OCI-LY7 (cell line): ENCODE data around the gene MAGEE1. TPM values are rescaled to one million over a fixed set of nuclear protein-coding genes. Genes with fewer than 3 reads are reported as not detected.

Source experiments
- BruUV-seq: library from RNA; stranded (reverse); fragments of 400-500 nt; replicated peaks from 2 replicates; lab custom pipeline; 2021; lab: Mats Ljungman, UMichigan
- CTCF ChIA-PET: fragments of 300-600 bp; sonication (Branson Sonifier 250); formaldehyde crosslinking; loops from one replicate; lab custom pipeline; 2022; ENCODE audit warnings: antibody characterized with exemption; ENCODE audit not compliant: unreplicated experiment; lab: Charles Lee
- POLR2A ChIA-PET: fragments of 300-600 bp; sonication (Branson Sonifier 250); formaldehyde crosslinking; loops from one replicate; lab custom pipeline; 2022; ENCODE audit warnings: antibody characterized with exemption; lab: Charles Lee
- DNase-seq: peaks from one replicate; pipeline ENCODE4 v3.0.0-alpha.2; 2015; ENCODE audit warnings: low spot score
- H2AFZ ChIP-seq: fragments of 200-600 bp; sonication (generic), shearing (Covaris generic); 2 replicates; pipeline ENCODE4 v1.6.1; 2014; ENCODE audit warnings: mild to moderate bottlenecking, antibody characterized with exemption, low read length, moderate library complexity
- H3K27ac ChIP-seq: fragments of 200-600 bp; sonication (generic); 2 replicates; pipeline ENCODE4 v1.5.1; 2014; ENCODE audit warnings: mixed run types, low read depth, mild to moderate bottlenecking, moderate library complexity, low read length, inconsistent platforms; ENCODE audit not compliant: poor library complexity, severe bottlenecking
- H3K36me3 ChIP-seq: fragments of 200-600 bp; sonication (generic); 2 replicates; pipeline ENCODE4 v1.6.1; 2014; ENCODE audit warnings: mild to moderate bottlenecking, antibody characterized with exemption, low read length, moderate library complexity, mixed read lengths; ENCODE audit not compliant: insufficient read depth
- H3K4me1 ChIP-seq: fragments of 200-600 bp; sonication (generic); 2 replicates; pipeline ENCODE4 v1.5.1; 2014; ENCODE audit warnings: mild to moderate bottlenecking, low read length; ENCODE audit not compliant: insufficient read depth, poor library complexity, severe bottlenecking
- H3K4me2 ChIP-seq: fragments of 200-600 bp; sonication (generic); 2 replicates; pipeline ENCODE4 v1.6.1; 2014; ENCODE audit warnings: mild to moderate bottlenecking, low read length
- H3K4me3 ChIP-seq: fragments of 200-600 bp; sonication (generic); 2 replicates; pipeline ENCODE4 v1.5.1; 2014; ENCODE audit warnings: mild to moderate bottlenecking, low read depth, low read length; ENCODE audit not compliant: poor library complexity, severe bottlenecking
- H3K79me2 ChIP-seq: fragments of 200-600 bp; sonication (generic); 2 replicates; pipeline ENCODE4 v1.6.1; 2016; ENCODE audit warnings: low read depth, mild to moderate bottlenecking, low read length, moderate library complexity, mixed read lengths; ENCODE audit not compliant: insufficient read depth
- H3K9me2 ChIP-seq: fragments of 200-600 bp; sonication (generic); 2 replicates; pipeline ENCODE4 v1.6.1; 2016; ENCODE audit warnings: mild to moderate bottlenecking, low read length, mixed read lengths; ENCODE audit not compliant: insufficient read depth
- H3K9me3 ChIP-seq: fragments of 200-600 bp; sonication (generic); 2 replicates; pipeline ENCODE4 v1.6.1; 2014; ENCODE audit warnings: mild to moderate bottlenecking, mixed run types, low read length, mixed read lengths
- H4K20me1 ChIP-seq: fragments of 200-600 bp; sonication (generic); 2 replicates; pipeline ENCODE4 v1.6.1; 2014; ENCODE audit warnings: mild to moderate bottlenecking, antibody characterized with exemption, low read length, moderate library complexity, mixed read lengths; ENCODE audit not compliant: insufficient read depth
- CTCF ChIP-seq: fragments of 200-600 bp; sonication (generic); conservative IDR thresholded peaks from 2 replicates; pipeline ENCODE4 v1.5.1; 2014; ENCODE audit warnings: mild to moderate bottlenecking, antibody characterized with exemption, low read length, moderate library complexity, mixed read lengths
- EZH2phosphoT487 ChIP-seq: fragments of 200-600 bp; sonication (generic); IDR thresholded peaks from 2 replicates; pipeline ENCODE4 v1.6.1; 2018; ENCODE audit warnings: low read depth, borderline replicate concordance, mild to moderate bottlenecking, mixed run types, antibody characterized with exemption, low read length, moderate library complexity, mixed read lengths
- intact Hi-C: fragments of 100-400 bp; cut with micrococcal nuclease; formaldehyde crosslinking; loops from one replicate; pipeline ENCODE4 v1.10.0; 2022; ENCODE audit not compliant: unreplicated experiment
- total RNA-seq, 2 experiments: library from RNA; depleted of rRNA in 1 of 2; stranded (reverse); fragments of >200 nt in 1 of 2; shearing (Covaris generic) in 1 of 2; gene quantifications; 2 replicates each; pipeline ENCODE4 v1.2.3, GENCODE V29; 2014 to 2022

Gene MAGEE1
- total RNA-seq, 2 experiments from 2014 or later, result 0.17 to 0.35 TPM

DNA sequence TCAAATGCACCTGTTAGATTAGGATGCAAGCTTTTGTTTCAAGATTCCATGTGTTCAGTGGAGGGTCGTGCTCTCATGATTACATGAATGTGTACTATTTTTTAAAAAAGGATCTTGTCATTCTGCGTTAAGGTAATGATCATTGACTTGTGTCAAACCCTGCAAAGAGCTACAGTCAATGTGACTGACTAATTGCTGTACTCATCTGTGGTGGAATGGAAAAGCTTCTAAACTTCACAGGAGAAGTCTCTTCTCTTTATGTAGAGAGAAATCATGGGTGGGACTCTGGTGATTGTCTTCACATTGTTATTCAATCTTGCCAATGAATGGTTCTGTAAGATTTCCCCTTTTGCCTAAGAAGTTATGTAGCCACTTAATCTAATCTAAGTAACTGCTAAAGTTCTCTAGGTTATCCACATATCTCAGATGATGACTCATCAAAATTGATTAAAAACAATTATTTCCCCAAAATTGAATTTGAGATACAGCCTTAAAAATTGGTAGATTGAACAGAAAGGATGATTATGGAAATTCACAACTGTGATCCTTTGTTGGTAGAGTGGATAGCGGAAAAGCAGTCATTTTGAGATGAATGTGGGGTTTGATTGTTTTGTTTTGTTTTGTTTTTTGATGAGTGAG is 6.7 kb downstream of the MAGEE1 start:
- intact Hi-C loops, result no loop called here
- BruUV-seq, result no TSS peak
- Histone ChIP-seq H2AFZ (no peak overlapping the region), H3K4me2 (no peak overlapping the region), H3K4me3 (no peak overlapping the region), H3K36me3 (no peaks in the 10 kb centered on the region), H3K4me1 (no peaks in the 10 kb centered on the region), H3K9me2 (no peaks in the 10 kb centered on the region), H3K27ac (no peak overlapping the region), H4K20me1 (no peaks in the 10 kb centered on the region), H3K79me2 (no peaks in the 10 kb centered on the region), H3K9me3 (no peaks in the 10 kb centered on the region)
- CTCF ChIA-PET, result no interaction called here
- TF ChIP-seq EZH2phosphoT487, result no peak
- no peak for TF ChIP-seq CTCF
- POLR2A ChIA-PET, result interaction anchor here (0.6 kb wide), 1 partner anchor 685 kb away, joined by 3 read pairs; no protein-coding TSS in a partner anchor
- no peak for DNase-seq

GRCh38 chrX:76439188-76439587 is 11.7 kb downstream of the MAGEE1 start:
- ChIA-PET CTCF (no interaction called here), POLR2A (no interaction called here)
- intact Hi-C loops, result no loop called here
- no peak overlapping the region for H3K4me3 ChIP-seq
- H3K4me1 ChIP-seq, result no peaks in the 10 kb centered on the region
- H3K79me2 ChIP-seq, result no peaks in the 10 kb centered on the region
- no TSS peak for BruUV-seq
- TF ChIP-seq EZH2phosphoT487, result no peak
- TF ChIP-seq CTCF, result no peak
- H2AFZ ChIP-seq, result no peak overlapping the region
- no peaks in the 10 kb centered on the region for H3K36me3 ChIP-seq
- H4K20me1 ChIP-seq, result no peaks in the 10 kb centered on the region
- no peak overlapping the region for H3K27ac ChIP-seq
- no peak for DNase-seq
- H3K9me2 ChIP-seq, result no peaks in the 10 kb centered on the region
- no peaks in the 10 kb centered on the region for H3K9me3 ChIP-seq
- H3K4me2 ChIP-seq, result no peak overlapping the region

DNA sequence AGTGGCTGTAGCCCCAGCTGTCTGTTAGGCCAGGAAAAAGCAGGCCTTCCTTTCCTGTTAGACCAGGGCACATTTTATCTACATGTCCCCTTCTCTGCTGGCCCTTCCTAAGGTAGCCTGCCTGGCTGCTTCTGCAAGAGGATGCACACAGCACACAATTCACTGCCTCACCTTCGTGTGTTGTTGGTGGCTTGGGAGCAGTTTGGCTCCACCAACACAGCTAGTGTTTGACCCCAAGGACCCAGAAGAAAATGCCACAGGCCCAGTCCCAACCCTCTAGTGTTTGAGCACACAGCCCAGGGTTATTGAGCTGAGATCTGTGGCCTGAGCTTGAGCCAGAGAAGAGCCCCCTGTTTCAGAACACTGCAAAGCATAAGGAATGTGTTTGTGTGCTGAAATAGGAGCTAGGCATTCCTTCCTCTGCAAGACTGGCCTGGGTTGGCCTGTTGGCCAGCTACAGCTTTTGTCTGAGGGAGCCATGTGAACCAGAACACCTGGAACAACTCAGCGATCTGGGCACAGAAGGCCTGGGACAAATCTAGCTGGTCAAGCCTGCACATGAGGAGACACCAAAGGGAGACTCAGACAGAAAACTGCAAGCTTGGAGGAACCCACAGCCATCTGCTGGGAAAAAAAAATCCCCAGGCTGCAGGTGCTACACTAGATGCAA is 26.4 kb downstream of the MAGEE1 start:
- H3K27ac ChIP-seq, result no peak overlapping the region
- no peaks in the 10 kb centered on the region for H3K79me2 ChIP-seq
- no peak for DNase-seq
- no peak overlapping the region for H3K4me3 ChIP-seq
- no peaks in the 10 kb centered on the region for H3K36me3 ChIP-seq
- H3K9me3 ChIP-seq, result no peaks in the 10 kb centered on the region
- H3K9me2 ChIP-seq, result no peaks in the 10 kb centered on the region
- BruUV-seq, result no TSS peak
- POLR2A ChIA-PET, result no interaction called here
- no peaks in the 10 kb centered on the region for H3K4me1 ChIP-seq
- H3K4me2 ChIP-seq, result no peak overlapping the region
- no peaks in the 10 kb centered on the region for H4K20me1 ChIP-seq
- CTCF ChIA-PET, result interaction anchor here (0.5 kb wide), 1 partner anchor 1452 kb away, joined by 3 read pairs; no protein-coding TSS in a partner anchor
- H2AFZ ChIP-seq, result no peak overlapping the region
- TF ChIP-seq CTCF (no peak), EZH2phosphoT487 (no peak)
- intact Hi-C loops, result no loop called here
